Neural cell (in vitro differentiated cells): Measurements from ENCODE around the gene PYGO2. TPM values are rescaled to one million over a fixed set of nuclear protein-coding genes. Genes with fewer than 3 reads are reported as not detected.

Source experiments
- H2AFZ ChIP-seq: fragments of 200-600, 300-800 bp; sonication (generic), shearing (Covaris generic); 2 replicates; pipeline ENCODE4 v1.6.0; 2014; ENCODE audit warnings: low read depth, mild to moderate bottlenecking, antibody characterized with exemption, low read length, moderate library complexity
- H3F3A ChIP-seq: fragments of 200-600 bp; shearing (Covaris generic); 2 replicates; pipeline ENCODE4 v1.6.1; 2016; ENCODE audit warnings: mild to moderate bottlenecking, moderate library complexity, mixed read lengths, antibody characterized with exemption, low read length; ENCODE audit not compliant: insufficient read depth, poor library complexity, severe bottlenecking
- H3K27ac ChIP-seq: fragments of 200-600, 300-800 bp; sonication (generic), shearing (Covaris generic); 2 replicates; pipeline ENCODE4 v1.5.1; 2014; ENCODE audit warnings: mild to moderate bottlenecking, low read length, moderate library complexity
- H3K27me3 ChIP-seq: fragments of 300-800, 200-600 bp; sonication (generic), shearing (Covaris generic); 2 replicates; pipeline ENCODE4 v1.6.0; 2014; ENCODE audit warnings: mild to moderate bottlenecking, low read depth, low read length, moderate library complexity; ENCODE audit not compliant: insufficient read depth
- H3K36me3 ChIP-seq: fragments of 300-800, 200-600 bp; sonication (generic), shearing (Covaris generic); 2 replicates; pipeline ENCODE4 v1.5.1; 2014; ENCODE audit warnings: mild to moderate bottlenecking, antibody characterized with exemption, low read length, moderate library complexity; ENCODE audit not compliant: insufficient read depth
- H3K4me2 ChIP-seq: fragments of 300-800, 200-600 bp; sonication (generic), shearing (Covaris generic); 2 replicates; pipeline ENCODE4 v1.6.0; 2014; ENCODE audit warnings: mild to moderate bottlenecking, low read length
- H3K4me3 ChIP-seq: fragments of 300-800, 200-600 bp; sonication (generic), shearing (Covaris generic); 2 replicates; pipeline ENCODE4 v1.5.1; 2014; ENCODE audit warnings: mild to moderate bottlenecking, low read length, moderate library complexity
- H3K79me2 ChIP-seq: fragments of 200-600 bp; shearing (Covaris generic); replicated peaks from 2 replicates; pipeline ENCODE4 v1.6.0; 2014; ENCODE audit warnings: mild to moderate bottlenecking, low read length, moderate library complexity; ENCODE audit not compliant: insufficient read depth
- H3K9ac ChIP-seq: fragments of 300-800, 200-600 bp; sonication (generic), shearing (Covaris generic); 2 replicates; pipeline ENCODE4 v1.6.1; 2016; ENCODE audit warnings: mild to moderate bottlenecking, low read length, mixed read lengths
- H3K9me2 ChIP-seq: fragments of 200-600 bp; shearing (Covaris generic); 2 replicates; pipeline ENCODE4 v1.6.1; 2016; ENCODE audit warnings: mild to moderate bottlenecking, low read length, mixed read lengths; ENCODE audit not compliant: insufficient read depth
- H3K9me3 ChIP-seq: fragments of 200-600, 300-800 bp; sonication (generic), shearing (Covaris generic); 2 replicates; pipeline ENCODE4 v1.6.1; 2016; ENCODE audit warnings: mild to moderate bottlenecking, mixed run types, low read length, moderate library complexity, mixed read lengths
- H4K20me1 ChIP-seq: fragments of 200-600 bp; shearing (Covaris generic); 2 replicates; pipeline ENCODE4 v1.6.1; 2016; ENCODE audit warnings: mild to moderate bottlenecking, mixed run types; ENCODE audit not compliant: insufficient read depth
- CTCF ChIP-seq: fragments of 450-650 bp; IDR thresholded peaks from 2 replicates; pipeline ENCODE4 v1.5.1; 2014; ENCODE audit warnings: antibody characterized with exemption, mild to moderate bottlenecking, moderate library complexity; ENCODE audit not compliant: poor library complexity, severe bottlenecking
- EP300 ChIP-seq: fragments of 450-650 bp; conservative IDR thresholded peaks from 2 replicates; pipeline ENCODE4 v1.6.1; 2014; ENCODE audit warnings: antibody characterized with exemption, mild to moderate bottlenecking, moderate library complexity; ENCODE audit not compliant: poor library complexity, severe bottlenecking
- EZH2 ChIP-seq: fragments of 200-600, 300-800 bp; shearing (Covaris generic), sonication (generic); IDR thresholded peaks from 2 replicates; pipeline ENCODE4 v1.6.1; 2014; ENCODE audit warnings: antibody characterized with exemption, low read length, borderline replicate concordance, mild to moderate bottlenecking; ENCODE audit not compliant: insufficient read depth, poor library complexity, severe bottlenecking
- MXI1 ChIP-seq: fragments of 450-650 bp; conservative IDR thresholded peaks from 2 replicates; pipeline ENCODE4 v1.6.1; 2014; ENCODE audit warnings: antibody characterized with exemption, mild to moderate bottlenecking; ENCODE audit not compliant: poor library complexity, severe bottlenecking
- POLR2AphosphoS5 ChIP-seq: IDR thresholded peaks from 2 replicates; pipeline ENCODE4 v1.6.1; 2012
- RAD21 ChIP-seq: fragments of 450-650 bp; conservative IDR thresholded peaks from 2 replicates; pipeline ENCODE4 v1.6.1; 2014; ENCODE audit warnings: antibody characterized with exemption, mild to moderate bottlenecking, moderate library complexity
- REST ChIP-seq: IDR thresholded peaks from 2 replicates; pipeline ENCODE4 v1.6.1; 2012; ENCODE audit warnings: borderline replicate concordance
- SMC3 ChIP-seq: fragments of 450-650 bp; conservative IDR thresholded peaks from 2 replicates; pipeline ENCODE4 v1.6.1; 2014; ENCODE audit warnings: antibody characterized with exemption, mild to moderate bottlenecking, moderate library complexity; ENCODE audit not compliant: poor library complexity
- TAF1 ChIP-seq: IDR thresholded peaks from 2 replicates; pipeline ENCODE4 v1.6.1; 2012; ENCODE audit warnings: low read depth
- polyA plus RNA-seq: library from polyadenylated mRNA; depleted of rRNA; stranded (reverse); fragments of >200 nt; gene quantifications from 2 replicates; pipeline ENCODE4 v1.2.3, GENCODE V29; 2014

The PYGO2 gene
- polyA plus RNA-seq, 1 donor from 2014 or later, result 13.4 TPM

- Histone ChIP-seq H3K27me3 (no peaks in the 10 kb centered on the region), H2AFZ (peak overlapping the region; percentile 94), H3K9me3 (no peaks in the 10 kb centered on the region), H3F3A (no peaks in the 10 kb centered on the region), H3K9me2 (no peaks in the 10 kb centered on the region), H3K4me3 (peak overlapping the region; percentile 80), H3K79me2 (peaks cover 6% of the 10 kb centered on the region), H3K36me3 (no peaks in the 10 kb centered on the region), H3K9ac (peak overlapping the region; percentile 94), H3K27ac (peak overlapping the region; percentile 98), H4K20me1 (no peaks in the 10 kb centered on the region), H3K4me2 (peak overlapping the region; percentile 83)
- TF ChIP-seq TAF1 (peak; percentile 41), RAD21 (peak; percentile 50), EP300 (peak; percentile 90), SMC3 (peak; percentile 64), POLR2AphosphoS5 (peak; percentile 90), MXI1 (peak; percentile 40), CTCF (peak; percentile 62), EZH2 (no peak), REST (peak; percentile 86)
Observed at GRCh38 chr1:154937085-154937987, 24.2 kb downstream of the PYGO2 start.

DNA sequence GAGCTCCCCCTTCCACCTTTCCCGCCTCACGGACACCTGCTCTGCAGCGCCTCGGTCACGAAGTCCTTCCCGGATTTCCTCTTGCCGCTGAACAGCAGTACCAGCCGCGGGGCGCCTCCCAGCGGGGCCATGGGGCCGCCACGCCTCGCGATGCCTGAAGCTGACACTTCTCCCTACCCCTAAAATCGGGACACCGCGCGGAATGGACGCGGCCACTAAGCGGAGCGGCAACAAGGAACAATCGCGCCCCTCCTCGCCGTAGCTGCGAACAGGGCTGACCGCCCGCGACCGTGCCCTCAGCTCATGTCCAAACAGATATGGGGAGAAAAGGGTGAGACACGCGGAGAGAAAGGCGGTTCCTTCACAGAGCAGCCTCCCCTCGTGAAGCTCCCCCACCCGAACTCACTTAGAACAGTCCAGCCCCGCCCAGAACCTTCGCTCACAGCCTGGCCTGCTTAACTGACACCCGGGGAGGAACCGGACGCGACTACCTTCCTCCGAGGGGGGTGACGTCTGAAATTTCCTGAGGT lies 25.0 kb downstream of the PYGO2 start, which contains the start of gene PMVK:
TSS of gene PMVK (minus strand) at position 165 of the 530 bp plus-strand sequence. CDS start at position 131, 34 bp downstream.
- peak within 1 kb of the TSS; percentile 94 for H2AFZ ChIP-seq
- H3K4me3 ChIP-seq, result peak within 1 kb of the TSS; percentile 80
- no peaks in the 10 kb centered on the region for H3K9me2 ChIP-seq
- H3F3A ChIP-seq, result no peaks in the 10 kb centered on the region
- peak; percentile 90 for TF ChIP-seq MXI1
- no peak for TF ChIP-seq EP300
- peak; percentile 83 for TF ChIP-seq TAF1
- peak; percentile 82 for TF ChIP-seq POLR2AphosphoS5
- no peak for TF ChIP-seq EZH2
- TF ChIP-seq REST, result peak; percentile 89
- peak; percentile 69 for TF ChIP-seq RAD21
- peak; percentile 68 for TF ChIP-seq CTCF
- TF ChIP-seq SMC3, result peak; percentile 78
- H3K27me3 ChIP-seq, result no peaks in the 10 kb centered on the region
- H4K20me1 ChIP-seq, result no peaks in the 10 kb centered on the region
- no peaks in the 10 kb centered on the region for H3K36me3 ChIP-seq
- peak within 1 kb of the TSS; percentile 98 for H3K27ac ChIP-seq
- peak within 1 kb of the TSS; percentile 85 for H3K4me2 ChIP-seq
- no peaks in the 10 kb centered on the region for H3K9me3 ChIP-seq
- peak within 1 kb of the TSS; percentile 94 for H3K9ac ChIP-seq
- H3K79me2 ChIP-seq, result peaks cover 6% of the 10 kb centered on the region
